Astrocyte of the hippocampus (primary cell): ENCODE data around the gene UBAC2.
"Not testable (repeated sequence)": the region's sequence is repeated elsewhere in the genome, so short reads cannot be mapped to it uniquely, and the experiment has no call there.

Experiments
- DNase-seq: peaks from one replicate; pipeline ENCODE4 v3.0.0; 2011; ENCODE audit warnings: low read depth, low spot score

The UBAC2 gene

DNA sequence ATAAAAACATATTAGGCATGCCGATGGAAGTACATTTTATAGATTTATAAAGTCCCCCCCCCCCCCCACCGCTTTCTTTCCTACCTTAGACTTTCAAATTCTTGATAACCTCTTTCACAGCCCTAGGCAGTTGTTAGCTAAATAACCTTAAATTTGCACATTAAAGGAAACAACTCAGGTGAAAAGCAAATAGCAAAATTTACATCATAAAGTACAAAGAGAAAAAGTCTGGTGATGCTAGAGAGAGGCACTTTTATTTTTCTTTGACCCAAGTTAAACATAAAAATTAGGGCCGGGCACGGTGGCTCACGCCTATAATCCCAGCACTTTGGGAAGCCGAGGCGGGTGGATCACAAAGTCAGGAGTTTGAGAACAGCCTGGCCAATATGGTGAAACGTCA lies 15.0 kb upstream of the UBAC2 start:
- no peak for DNase-seq

DNA sequence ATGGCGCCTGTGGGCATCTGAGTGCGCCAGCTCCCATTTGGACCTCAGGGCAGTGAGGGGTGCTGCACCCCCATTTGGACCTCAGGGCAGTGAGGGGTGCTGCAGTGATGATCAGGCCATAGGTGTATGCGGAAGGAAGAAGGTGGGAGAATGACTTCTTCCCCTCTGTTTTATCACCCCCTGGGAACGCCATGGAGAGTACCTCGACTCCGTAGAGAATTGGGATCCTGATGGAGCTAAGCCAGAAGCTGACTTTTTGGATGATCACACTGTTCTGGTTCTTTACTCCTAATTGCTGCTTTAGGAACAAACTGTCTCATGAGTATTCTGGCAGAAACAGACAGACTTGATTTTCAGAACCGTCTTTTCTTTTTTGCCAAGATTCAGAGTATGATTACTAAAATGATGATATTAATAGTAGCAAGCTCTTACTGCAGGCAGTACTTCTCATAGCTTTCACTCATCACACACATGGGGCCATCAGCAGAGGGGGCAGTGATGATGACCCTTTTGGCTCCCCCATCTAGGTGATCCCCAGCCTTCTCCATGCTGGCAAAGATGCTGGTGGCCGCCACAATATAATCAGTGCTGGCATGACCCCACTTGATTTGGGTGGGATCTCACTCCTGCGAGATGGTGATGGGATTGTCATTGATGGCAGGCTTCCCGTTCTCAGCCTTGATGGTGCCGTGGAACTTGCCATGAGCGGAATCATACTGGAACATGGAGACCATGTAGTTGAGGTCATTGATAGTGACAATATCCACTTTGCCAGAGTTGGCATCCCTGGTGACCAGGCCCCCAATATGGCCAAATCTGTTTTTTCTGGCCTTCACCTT lies 10.3 kb upstream of the UBAC2 start:
- DNase-seq = no peak

DNA sequence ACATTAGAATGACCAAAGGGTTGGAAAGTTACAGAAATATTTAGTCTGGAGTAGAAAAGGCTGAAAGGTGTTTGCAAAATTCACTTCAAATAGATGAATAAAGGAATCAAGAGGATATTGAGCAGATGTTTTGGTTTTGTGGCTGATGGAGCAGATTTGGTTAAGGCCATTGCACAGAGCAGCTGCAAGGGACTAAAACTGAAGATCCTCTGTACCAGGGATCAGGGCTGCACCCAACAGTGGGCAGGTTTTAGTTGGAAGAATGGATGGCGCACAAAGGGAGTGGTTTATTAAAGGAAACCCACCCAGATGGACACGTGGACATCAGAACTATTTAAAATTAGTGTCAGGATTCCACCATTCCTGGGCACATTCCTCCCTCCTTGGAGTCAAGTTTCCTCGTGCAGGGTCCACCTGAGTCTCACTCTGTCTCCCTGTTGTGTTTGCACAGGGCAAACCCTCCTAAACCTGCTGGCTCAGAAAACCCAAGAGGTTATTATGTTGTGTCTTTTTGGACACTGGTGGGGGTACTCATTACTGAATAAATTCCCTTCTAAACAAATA lies 9.2 kb upstream of the UBAC2 start:
- no peak for DNase-seq

DNA sequence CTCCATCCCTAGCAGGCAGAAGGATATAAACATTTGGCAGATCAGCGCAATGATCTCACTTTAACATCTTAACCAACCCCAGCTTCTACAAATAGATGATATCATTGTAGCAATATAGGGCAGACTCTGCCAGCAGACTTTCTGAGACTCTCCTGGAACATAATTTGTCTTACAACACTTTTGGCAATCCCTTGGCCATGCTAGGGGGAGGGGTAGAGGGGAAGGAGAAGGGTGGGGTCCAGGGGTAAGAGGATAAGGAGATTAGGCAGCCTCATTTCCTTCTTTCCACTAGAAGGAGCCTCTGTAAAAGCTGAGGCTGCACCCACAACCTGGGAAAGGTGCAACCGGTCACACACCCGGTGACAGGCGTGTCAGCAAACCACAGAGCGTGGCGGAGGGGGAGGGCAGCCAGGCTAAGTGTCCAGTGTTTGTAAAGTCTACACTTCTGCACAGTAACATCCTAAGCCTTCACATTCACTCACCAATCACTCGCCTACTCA lies 8.7 kb upstream of the UBAC2 start:
- no peak for DNase-seq

DNA sequence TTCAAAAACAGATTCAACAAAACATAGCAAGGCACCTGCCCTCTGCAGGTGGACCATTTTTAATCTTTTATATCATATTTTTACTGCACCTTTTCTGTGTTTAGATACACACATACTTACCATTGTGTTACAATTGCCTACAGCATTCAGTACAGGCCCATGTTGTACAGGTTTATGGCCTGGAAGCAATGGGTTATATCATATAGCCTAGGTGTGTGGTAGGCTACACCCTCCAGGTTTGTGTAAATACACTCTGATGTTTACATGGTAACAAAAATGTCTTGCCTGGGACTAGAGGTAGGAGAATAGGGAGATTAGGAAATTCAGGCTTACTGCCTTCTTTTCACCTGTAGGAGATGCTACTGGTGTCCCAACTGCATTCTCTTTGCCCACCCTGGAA lies 8.2 kb upstream of the UBAC2 start:
- no peak for DNase-seq

DNA sequence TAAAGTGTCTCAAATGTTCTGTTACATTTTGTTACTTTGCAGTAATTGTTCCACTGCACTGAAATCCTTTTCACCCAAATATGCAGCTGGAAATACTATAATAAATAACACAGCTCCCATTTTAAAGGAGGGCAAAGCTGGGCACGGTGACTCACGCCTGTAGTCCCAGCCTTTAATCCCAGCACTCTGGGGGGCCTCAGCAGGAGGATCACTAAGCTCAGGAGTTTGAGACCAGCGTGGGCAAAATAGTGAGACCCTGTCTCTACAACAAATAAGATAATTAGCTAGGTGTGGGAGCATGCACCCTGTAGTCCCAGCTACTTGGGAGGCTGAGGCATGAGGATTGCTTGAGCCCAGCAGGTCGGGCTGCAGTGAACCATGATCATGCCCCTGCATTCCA lies 7.5 kb upstream of the UBAC2 start:
- DNase-seq = no peak

DNA sequence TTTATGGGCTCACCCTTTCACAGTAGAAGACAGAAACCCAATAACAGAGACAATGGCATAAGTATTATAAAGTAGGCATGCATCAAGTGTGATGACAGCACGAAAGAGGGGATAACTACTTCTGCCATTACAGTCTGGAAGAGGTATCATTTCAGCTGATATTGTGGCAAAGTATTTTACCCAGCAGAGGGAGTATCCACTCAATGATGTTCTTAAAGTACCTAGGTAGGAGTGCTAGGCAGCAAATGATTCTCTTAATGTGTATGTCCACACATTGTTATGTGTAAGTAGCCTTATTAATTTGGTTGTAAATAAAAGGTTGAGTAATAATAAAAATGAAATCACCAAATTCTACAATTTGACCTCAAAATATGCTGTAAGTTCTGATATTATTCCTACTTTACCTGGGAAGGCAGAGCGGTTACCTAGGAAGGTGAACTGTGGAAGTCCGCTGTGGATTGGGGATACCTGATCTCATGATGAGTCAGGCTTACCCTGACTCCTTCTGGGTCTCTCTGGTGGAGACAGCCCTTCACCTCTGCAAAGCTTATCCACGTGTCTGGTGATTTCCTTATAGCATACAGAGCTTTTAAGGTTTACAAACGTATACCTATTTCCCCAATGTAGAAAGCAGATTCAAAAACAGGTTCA lies 4.1 kb upstream of the UBAC2 start:
- DNase-seq = no peak

DNA sequence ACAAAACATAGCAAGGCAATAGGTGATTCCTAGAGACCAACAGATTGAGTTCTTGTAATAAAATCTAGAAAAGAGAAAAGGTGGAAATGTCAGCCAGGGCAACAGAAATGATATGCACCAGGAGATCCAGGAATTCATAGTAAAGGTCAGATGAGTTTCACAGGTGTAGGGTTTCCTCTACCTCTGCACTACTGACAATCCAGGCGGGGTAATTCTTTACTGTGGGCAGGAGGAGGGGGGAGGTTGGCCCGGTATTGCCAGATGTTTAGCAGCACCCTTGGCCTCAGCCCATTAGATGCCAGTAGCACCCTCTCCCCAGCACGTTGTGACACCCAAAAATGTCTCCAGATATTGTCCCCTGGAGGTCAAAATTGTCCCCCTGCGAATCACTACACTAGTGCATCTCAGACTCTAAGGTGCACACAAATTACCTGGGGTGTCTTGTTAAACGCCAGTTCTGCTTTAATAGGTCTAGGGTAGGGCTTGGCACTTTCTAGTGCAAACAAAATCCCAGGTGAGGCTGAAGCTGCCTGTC lies 3.5 kb upstream of the UBAC2 start:
- no peak for DNase-seq

DNA sequence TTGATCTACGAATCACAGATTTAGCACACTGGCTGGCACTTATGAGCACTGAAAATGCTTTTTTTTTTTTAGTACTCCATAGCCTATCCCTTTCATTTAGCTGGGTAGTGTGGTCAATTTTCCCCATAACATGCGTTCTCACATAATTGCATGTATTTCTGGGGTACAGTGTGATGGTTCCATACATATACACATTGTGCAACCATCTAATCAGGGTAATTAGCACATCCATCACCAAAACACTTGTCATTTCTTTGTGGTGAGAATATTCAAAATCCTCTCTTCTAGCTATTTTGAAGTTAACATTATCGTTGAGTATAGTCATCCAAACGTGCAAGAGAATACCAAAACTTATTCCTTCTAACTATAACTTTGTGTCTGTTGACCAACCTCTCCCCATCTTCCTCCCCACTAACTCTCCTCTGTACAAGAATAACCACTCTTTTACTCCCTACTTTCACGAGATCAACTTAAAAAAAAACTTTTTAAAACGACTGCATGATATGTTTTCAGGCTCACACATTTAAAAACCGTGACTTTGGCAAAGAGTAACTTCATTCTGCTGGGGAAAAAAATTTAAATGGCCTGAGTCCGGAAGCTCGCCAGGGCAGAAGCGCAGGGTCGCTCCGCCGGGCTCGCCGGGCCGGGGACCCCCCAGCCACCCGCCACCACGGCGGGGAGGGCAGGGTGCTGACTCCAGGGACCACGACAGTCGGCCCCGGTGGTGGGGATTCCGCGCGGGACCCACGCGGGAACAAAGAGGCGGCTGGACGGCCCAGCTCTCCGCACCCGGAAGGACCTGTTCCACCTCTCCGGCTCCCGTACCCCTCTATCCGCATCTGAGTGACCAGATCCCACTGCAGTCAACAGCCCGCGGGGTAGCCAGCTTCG lies 868 bp upstream of the UBAC2 start:
- DNase-seq = peak; percentile 52

DNA sequence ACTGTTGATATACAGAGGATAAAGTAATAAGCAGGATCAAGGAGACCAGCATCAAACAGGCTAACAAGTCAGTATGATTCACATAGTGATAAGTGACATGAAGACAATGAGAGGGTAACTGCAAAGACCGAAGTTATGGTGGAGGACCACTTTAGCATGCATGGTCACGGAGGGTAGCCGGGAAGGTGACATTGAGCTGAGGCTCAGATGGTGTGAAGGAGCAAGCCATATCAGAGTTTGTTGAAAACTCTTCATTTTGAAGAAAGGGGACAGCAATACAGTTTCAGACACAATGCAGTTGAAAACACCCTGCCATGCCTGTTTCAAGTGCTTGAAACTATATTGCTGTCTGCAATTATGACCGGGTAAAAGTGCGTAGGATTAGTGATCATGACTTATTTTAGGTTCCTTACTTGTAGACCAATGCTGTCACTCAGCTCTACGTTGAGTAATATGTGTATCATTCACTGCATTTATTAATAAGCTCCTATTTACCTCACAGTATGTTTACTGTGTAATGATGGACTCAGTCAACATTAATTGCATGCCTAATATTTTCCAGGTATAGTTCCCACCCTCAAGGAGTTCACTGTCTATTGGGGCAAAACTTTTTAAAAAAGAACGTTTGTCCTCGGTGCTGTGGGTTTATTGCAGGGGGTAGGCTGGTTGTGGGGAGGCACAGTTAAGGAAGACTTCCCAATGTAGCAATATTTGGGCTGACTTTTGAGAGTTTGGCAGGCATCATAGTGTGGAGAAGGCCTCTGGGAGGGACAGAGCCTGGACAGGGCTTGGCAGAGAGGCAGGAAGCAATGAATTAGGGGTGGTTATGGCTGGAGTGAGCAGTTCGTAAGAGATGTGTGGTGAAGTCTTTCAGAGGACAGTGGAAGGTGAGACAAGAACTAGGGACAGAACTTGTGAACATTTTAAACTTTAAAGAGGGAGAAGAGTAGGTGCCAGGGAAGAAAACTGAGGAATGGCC lies 3.2 kb downstream of the UBAC2 start:
- DNase-seq = no peak

DNA sequence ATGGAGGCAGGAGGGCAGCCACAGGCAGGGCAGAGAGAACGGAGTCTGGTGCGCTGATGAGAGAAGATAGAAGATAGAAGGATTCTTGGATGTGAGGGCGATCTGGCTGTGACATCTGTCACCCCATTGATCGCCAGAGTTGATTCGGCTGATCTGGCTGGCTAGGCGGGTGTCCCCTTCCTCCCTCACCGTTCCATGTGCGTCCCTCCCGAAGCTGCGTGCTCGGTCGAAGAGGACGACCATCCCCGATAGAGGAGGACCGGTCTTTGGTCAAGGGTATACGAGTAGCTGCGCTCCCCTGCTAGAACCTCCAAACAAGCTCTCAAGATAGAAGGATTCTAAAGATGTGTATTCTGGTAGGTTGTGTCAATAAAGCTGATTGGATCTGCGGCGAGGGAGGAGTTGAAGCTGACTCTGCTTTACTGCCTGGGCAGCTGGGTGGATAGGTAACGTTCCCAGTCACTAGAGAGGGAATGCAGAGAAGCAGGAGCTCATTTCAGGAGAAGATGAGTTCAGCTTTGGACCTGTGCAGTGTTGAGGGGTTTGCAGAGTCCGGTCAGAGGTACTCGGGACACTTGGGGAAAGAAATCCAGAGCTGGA lies 5.1 kb downstream of the UBAC2 start:
- DNase-seq = no peak

DNA sequence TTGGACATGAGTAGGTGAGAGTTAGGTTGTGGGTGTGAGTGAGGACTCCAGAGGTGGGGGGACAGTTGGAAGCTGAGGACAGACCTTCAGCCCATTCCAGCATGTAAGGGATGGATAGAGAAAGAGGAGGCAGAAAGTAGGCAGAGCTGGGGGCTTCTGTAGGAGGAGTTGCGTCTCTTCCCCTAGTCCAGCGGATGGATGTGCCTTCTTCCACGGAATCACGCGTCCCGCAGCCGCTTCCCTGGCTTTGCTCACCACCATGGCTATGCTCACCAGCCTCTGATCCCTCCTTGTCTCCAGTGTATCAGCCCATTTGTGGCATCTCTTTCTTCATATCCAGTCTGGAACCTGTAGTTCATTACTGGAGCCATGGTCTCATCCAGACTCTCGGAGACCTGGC lies 5.6 kb downstream of the UBAC2 start:
- no peak for DNase-seq

DNA sequence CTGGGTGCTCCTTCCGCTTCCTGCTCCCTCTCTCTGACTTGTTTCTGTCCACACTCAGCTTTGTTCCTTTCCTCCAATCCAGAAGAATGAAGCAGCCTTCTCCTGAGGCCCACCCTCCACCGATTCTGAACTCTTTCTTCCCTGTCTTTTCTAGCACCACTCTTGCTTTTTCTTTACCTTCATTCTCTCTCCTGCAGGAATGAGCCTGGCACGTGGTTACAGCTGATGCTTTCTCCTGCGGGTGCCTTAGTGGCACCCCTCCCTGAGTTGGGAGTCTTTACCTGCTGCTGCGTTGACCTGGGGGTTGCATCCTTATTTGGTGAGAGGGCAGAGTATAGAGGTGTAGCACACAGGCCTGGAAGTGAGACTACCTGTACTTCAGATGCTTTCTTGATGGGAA lies 6.2 kb downstream of the UBAC2 start:
- no peak for DNase-seq

DNA sequence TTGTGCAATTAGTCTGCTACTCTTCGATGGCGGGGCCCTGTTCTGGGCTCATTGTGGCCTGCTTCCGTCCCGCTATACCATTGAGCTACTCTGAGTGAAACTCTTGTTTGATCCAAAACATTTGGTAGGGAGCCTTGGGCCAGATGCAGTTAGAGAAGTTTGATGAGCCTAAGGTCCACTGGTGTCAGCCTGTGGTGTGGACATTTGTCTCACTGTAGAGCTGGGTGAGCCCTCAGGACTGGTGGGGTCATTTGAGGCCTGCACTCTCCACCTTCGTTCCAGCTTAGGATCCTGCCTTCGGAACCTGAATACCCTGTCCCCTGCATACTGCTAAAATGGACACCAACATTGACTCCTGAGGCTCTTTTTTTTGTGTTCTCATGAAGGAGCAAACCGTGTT lies 6.9 kb downstream of the UBAC2 start:
- DNase-seq = no peak

DNA sequence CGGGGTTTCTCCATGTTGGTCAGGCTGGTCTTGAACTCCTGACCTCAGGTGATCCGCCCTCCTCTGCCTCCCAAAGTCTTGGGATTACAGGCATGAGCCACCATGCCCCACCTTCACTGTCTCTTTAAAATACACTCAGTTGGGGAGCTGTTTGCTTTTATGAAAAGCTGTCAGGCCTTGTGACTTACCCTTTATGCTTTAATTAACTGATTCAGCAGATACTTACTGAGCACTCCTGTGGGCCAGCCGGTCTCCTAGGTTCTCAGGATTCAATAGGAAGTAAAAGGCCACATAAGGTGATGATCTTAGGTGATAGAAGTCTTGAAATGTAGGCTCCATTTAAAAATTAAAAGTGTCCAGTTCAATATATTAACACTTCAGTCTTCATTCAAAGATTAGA lies 7.5 kb downstream of the UBAC2 start:
- DNase-seq = no peak

DNA sequence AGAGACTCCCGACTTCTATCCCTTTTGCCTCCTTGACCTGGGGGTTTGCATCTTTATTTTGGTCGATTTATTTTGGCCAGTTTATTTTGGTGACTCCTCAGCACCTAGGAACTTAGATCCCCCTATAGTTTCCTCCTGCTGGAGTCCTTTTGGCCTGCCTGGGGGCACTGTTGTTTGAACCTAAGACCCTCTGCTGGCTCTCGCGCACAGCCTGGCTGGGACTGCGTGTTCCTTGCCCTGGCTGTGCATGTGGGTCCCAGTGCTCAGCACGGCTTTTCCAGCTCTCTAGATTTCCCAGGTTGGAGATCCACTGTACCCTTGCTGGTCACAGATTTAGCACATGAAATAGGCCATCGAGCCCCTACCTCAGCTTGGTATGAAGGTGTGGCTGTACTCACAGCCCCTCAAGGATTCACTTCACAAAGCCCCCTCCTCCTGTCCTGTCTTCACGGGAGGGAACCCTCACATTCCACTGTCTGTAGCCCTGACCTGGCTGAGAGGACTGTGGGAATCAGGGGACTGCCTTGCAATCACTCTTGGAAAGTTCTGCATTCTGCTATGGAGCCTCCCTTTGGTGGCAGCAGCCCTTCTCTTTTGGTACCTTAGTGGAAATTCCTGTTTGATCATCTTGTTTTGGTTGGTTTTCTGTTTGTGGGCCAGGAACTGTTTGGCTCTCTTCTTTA lies 8.3 kb downstream of the UBAC2 start:
- DNase-seq = no peak

DNA sequence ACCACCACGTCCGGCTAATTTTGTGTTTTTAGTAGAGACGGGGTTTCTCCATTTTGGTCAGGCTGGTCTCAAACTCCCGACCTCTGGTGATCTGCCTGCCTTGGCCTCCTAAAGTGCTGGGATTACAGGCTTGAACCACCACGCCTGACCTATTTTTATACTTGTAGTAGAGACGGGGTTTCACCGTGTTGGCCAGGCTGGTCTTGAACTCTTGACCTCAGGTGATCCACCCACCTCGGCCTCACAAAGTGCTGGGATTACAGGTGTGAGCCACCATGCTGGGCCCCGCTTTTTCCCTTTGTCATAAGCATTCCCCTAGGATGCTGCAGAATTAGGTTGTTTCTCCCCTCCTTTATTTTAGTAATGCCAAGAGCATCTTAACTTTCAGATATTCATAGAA lies 10.0 kb downstream of the UBAC2 start:
- not testable (repeated sequence) for DNase-seq

DNA sequence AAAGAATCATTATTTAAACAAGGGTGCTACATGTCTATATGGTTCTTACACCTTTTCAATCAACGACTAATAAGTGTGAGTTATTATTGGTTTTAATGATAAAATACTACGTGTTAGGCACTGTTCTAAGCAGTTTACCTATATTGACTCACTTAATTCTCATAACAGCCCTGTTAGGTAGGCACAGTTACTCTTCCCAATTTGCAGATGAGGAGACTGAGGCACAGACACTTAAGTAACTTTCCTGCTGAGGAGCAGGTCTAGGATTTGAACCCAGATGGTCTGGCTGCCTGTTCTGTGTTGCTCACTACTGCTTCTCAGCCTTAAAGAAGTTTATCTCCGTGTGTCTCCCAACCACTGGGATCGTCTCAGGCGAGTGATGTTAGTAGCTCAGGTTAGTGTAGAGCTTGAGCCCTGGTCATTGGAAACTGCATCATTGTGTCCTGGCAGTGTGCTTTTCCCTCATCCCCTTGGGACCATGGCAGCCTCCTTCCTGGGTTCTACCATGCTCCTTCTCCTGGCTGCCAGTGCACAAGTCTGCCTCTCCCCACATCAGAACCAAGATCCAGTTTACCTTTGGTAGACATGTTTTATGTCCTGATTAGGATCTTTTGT lies 10.9 kb downstream of the UBAC2 start:
- DNase-seq = no peak

DNA sequence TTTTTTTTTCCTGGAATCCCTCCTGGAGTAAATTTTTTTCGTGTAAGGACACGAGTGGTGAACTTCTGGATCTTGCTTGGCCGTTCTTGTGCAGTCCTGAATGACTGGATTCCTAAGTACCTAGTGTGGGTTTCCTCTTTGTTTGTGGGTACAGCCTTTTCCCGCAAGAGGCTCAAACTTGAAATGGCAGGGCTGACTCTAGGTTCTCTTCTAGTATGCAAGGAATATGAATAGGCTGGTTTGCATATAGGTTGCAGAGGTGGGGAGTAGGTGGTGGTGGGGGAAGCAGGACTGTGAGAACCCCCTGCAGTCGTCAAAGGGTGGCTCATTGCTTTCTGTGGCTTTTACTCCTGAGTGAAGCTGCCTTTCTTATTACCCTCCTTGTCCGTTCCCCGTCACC lies 13.6 kb downstream of the UBAC2 start:
- DNase-seq = peak; percentile 13
